ENCODE measurements around the gene OTUD7B. TPM values are rescaled to one million over a fixed set of nuclear protein-coding genes. Genes with fewer than 3 reads are reported as not detected.
A peak's percentile ranks its signal among the peaks of the same experiment; 100 is the strongest.

Gene OTUD7B
- total RNA-seq, 2 experiments from 2014 or later, result 2.0 to 2.9 TPM

DNA sequence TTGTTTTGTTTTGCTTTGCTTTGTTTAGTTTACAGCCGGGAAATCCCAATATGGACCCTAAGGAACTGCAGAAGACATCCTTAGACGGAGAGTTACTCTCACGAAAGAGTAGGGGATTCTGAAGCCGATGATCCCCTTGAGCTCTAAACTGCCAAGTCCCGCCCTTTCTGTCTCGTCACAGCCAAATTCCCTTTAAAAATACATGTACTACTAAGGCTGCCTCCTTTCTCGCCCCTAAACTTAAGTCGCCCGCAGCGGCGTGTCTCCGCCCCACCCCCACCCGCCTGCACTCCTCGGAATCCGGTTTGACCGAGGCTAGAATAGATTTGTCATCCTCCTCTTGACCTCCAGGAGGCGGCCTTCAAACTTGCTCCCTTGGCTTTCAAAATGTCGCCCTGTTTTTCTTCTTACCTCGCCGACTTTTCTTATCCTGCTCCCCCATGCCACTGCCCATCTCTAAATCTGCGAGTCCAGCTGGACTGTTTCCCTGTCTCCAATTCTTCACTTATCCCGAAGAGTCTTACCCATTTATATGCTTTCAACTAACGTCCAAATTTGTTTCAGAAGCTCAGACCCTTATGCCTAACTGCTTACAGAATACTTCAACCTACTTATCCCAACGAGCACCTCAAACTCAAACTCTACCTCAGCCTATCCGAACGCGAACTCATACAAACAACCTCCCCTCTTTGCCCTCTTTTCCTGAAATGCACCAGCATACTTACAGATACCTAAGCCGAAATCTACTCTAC lies 122.1 kb downstream of the OTUD7B start:
- peak; percentile 5 for ATAC-seq (ENCODE audit: poor library complexity)
- Mint-ChIP-seq H3K27me3 (no peaks in the 10 kb centered on the region), H3K27ac (no peak overlapping the region), H3K4me3 (no peak overlapping the region), H3K36me3 (ENCODE audit: low read depth) (no peaks in the 10 kb centered on the region), H3K9me3 (no peaks in the 10 kb centered on the region), H3K4me1 (ENCODE audit: low read depth) (no peaks in the 10 kb centered on the region)
- DNase-seq, result peak in 13 of 14 experiments; percentile 45 to 87 (median 62)
- H3K27me3 ChIP-seq (ENCODE audit: control insufficient read depth in 1 of 2, insufficient read depth in 2 of 2, low read length in 2 of 2), result no peaks in the 10 kb centered on the region
- H3K4me1 ChIP-seq (ENCODE audit: insufficient read depth, low read length), result peaks cover 31% of the 10 kb centered on the region
- TF ChIP-seq, protein P1, sequence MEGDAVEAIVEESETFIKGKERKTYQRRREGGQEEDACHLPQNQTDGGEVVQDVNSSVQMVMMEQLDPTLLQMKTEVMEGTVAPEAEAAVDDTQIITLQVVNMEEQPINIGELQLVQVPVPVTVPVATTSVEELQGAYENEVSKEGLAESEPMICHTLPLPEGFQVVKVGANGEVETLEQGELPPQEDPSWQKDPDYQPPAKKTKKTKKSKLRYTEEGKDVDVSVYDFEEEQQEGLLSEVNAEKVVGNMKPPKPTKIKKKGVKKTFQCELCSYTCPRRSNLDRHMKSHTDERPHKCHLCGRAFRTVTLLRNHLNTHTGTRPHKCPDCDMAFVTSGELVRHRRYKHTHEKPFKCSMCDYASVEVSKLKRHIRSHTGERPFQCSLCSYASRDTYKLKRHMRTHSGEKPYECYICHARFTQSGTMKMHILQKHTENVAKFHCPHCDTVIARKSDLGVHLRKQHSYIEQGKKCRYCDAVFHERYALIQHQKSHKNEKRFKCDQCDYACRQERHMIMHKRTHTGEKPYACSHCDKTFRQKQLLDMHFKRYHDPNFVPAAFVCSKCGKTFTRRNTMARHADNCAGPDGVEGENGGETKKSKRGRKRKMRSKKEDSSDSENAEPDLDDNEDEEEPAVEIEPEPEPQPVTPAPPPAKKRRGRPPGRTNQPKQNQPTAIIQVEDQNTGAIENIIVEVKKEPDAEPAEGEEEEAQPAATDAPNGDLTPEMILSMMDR (IDR thresholded peaks at IDR 0.05), result peak; percentile 60
- H3K27ac ChIP-seq (ENCODE audit: low read depth in 1 of 2, low read length in 2 of 2), result peak overlapping the region; percentile 91 to 96
- peaks cover 0 to 3% of the 10 kb centered on the region in 2 experiments for H3K9me3 ChIP-seq (ENCODE audit: control insufficient read depth in 1 of 2, insufficient read depth in 1 of 2, low read length in 2 of 2)
- no peaks in the 10 kb centered on the region for H3K36me3 ChIP-seq (ENCODE audit: insufficient read depth, low read length)
- ChIA-PET CTCF (interaction anchor here (0.7 to 1.7 kb wide), 9 partner anchors 9 to 299 kb away, joined by 3 to 7 read pairs (median 4); partner anchors contain the start of gene BOLA1), POLR2A (interaction anchor here (0.6 to 6.7 kb wide), 51 partner anchors 7 to 1393 kb away, joined by 3 to 259 read pairs (median 10); partner anchors contain the start of genes ANP32E, APH1A, BOLA1 and CIART)
- peak overlapping the region; percentile 87 for H3K4me3 ChIP-seq (ENCODE audit: low read length)
- intact Hi-C loops (cut with DNase I, micrococcal nuclease), result loop anchor here (1.0 to 2.0 kb wide), 4 partner anchors 11 to 162 kb away; partner anchors contain the start of genes BOLA1 (in 2 of the 2) and SF3B4 (in 2 of the 2)

Other genes with a start within 250 kb of the OTUD7B start
- gene FCGR1A, start 228.0 kb downstream of the OTUD7B start, total RNA-seq, result under 1 TPM in 1 of 2 experiments, not detected in 1; 0.17 TPM
- gene BOLA1, start 111.2 kb downstream of the OTUD7B start, total RNA-seq, result 1 to 10 TPM; 4.6 to 6.4 TPM
- 1 to 10 TPM; 2.5 to 2.9 TPM for gene SV2A, start 92.9 kb downstream of the OTUD7B start, total RNA-seq
- gene SF3B4, start 82.9 kb downstream of the OTUD7B start, total RNA-seq, result 10 to 100 TPM; 38.0 to 38.6 TPM
- under 1 TPM; 0.49 to 0.70 TPM for gene MTMR11, start 73.8 kb downstream of the OTUD7B start, total RNA-seq
- gene VPS45, start 57.0 kb upstream of the OTUD7B start, total RNA-seq, result 10 to 100 TPM in 1 of 2 experiments, 1 to 10 TPM in 1; 9.6 to 10.7 TPM
- gene PLEKHO1, start 139.2 kb upstream of the OTUD7B start, total RNA-seq, result 100 to 1,000 TPM in 1 of 2 experiments, 10 to 100 TPM in 1; 97.6 to 110 TPM
- 10 to 100 TPM; 31.9 to 32.9 TPM for gene ANP32E, start 225.4 kb upstream of the OTUD7B start, total RNA-seq
- gene CA14, start 247.0 kb upstream of the OTUD7B start, total RNA-seq, result not detected